GM23248 (cell line): ENCODE results near the gene MTCL1. TPM values are rescaled to one million over a fixed set of nuclear protein-coding genes. Genes with fewer than 3 reads are reported as not detected.

Experiments
- DNase-seq: peaks from one replicate; pipeline ENCODE4 v3.0.0-alpha.2; 2015
- H2AFZ ChIP-seq: fragments of 200-600 bp; sonication (generic); 2 replicates; pipeline ENCODE4 v1.6.1; 2016; ENCODE audit warnings: antibody characterized with exemption
- H3F3A ChIP-seq: fragments of 200-600 bp; sonication (generic); 2 replicates; pipeline ENCODE4 v1.6.1; 2016; ENCODE audit warnings: mild to moderate bottlenecking, antibody characterized with exemption, mixed run types; ENCODE audit not compliant: insufficient read depth
- H3K27ac ChIP-seq: fragments of 200-600 bp; sonication (generic); 2 replicates; pipeline ENCODE4 v1.5.1; 2016; ENCODE audit warnings: mild to moderate bottlenecking
- H3K27me3 ChIP-seq: fragments of 200-600 bp; sonication (generic); replicated peaks from 2 replicates; pipeline ENCODE4 v1.6.1; 2016; ENCODE audit warnings: mild to moderate bottlenecking; ENCODE audit not compliant: insufficient read depth
- H3K36me3 ChIP-seq: fragments of 200-600 bp; sonication (generic); 2 replicates; pipeline ENCODE4 v1.6.1; 2016; ENCODE audit warnings: low read depth, mild to moderate bottlenecking
- H3K4me1 ChIP-seq: fragments of 200-600 bp; sonication (generic); 2 replicates; pipeline ENCODE4 v1.6.1; 2016; ENCODE audit warnings: mild to moderate bottlenecking; ENCODE audit not compliant: insufficient read depth
- H3K4me2 ChIP-seq: fragments of 200-600 bp; sonication (generic); one replicate; pipeline ENCODE4 v1.6.1; 2016; ENCODE audit warnings: mild to moderate bottlenecking; ENCODE audit not compliant: unreplicated experiment
- H3K4me3 ChIP-seq: fragments of 200-600 bp; sonication (generic); 2 replicates; pipeline ENCODE4 v1.5.1; 2016; ENCODE audit warnings: mild to moderate bottlenecking
- H3K79me2 ChIP-seq: fragments of 200-600 bp; sonication (generic); 2 replicates; pipeline ENCODE4 v1.6.1; 2016; ENCODE audit warnings: mild to moderate bottlenecking; ENCODE audit not compliant: insufficient read depth
- H3K9ac ChIP-seq: fragments of 200-600 bp; sonication (generic); 2 replicates; pipeline ENCODE4 v1.6.1; 2016; ENCODE audit warnings: mild to moderate bottlenecking
- H3K9me2 ChIP-seq: fragments of 200-600 bp; sonication (generic); 2 replicates; pipeline ENCODE4 v1.6.1; 2016; ENCODE audit warnings: mixed run types, mild to moderate bottlenecking, moderate library complexity; ENCODE audit not compliant: insufficient read depth
- H3K9me3 ChIP-seq: fragments of 200-600 bp; sonication (generic); one replicate; pipeline ENCODE4 v1.6.1; 2017; ENCODE audit warnings: low read depth
- H4K20me1 ChIP-seq: fragments of 200-600 bp; sonication (generic); 2 replicates; pipeline ENCODE4 v1.6.0; 2016; ENCODE audit not compliant: insufficient read depth
- EZH2 ChIP-seq: fragments of 200-600 bp; sonication (generic); IDR thresholded peaks from 2 replicates; pipeline ENCODE4 v1.6.1; 2018; ENCODE audit warnings: antibody characterized with exemption, mild to moderate bottlenecking; ENCODE audit not compliant: insufficient read depth, poor library complexity, severe bottlenecking
- EZH2phosphoT487 ChIP-seq: fragments of 200-600 bp; sonication (generic); IDR thresholded peaks from 2 replicates; pipeline ENCODE4 v1.6.1; 2018; ENCODE audit warnings: antibody characterized with exemption, moderate library complexity, mild to moderate bottlenecking, low read depth; ENCODE audit not compliant: insufficient read depth
- WGBS, 2 experiments: methylation state at CpG; one replicate each; pipeline ENCODE4 v1.1.6; 2015 to 2017; ENCODE audit warnings: low lambda C conversion rate in 2 of 2, low coverage in 1 of 2; ENCODE audit errors: missing lambda C conversion rate in 2 of 2; 5-methylcytosine and 5-hydroxymethylcytosine counted together
- in situ Hi-C: fragments of 300-500 bp; cut with MboI; formaldehyde crosslinking; loops from 2 replicates; pipeline ENCODE4 v1.15.0; 2020
- polyA plus RNA-seq: library from polyadenylated mRNA; unstranded; fragments of >200 nt; fragmentation: Nextera tagmentation; extraction: Ambion mirVana; gene quantifications from 2 replicates; pipeline ENCODE4 v1.2.1, GENCODE V29; 2016
- total RNA-seq: library from RNA; depleted of rRNA; stranded (reverse); fragments of >200 nt; shearing (Covaris generic); gene quantifications from 2 replicates; pipeline ENCODE4 v1.2.3, GENCODE V29; 2014

Gene MTCL1
- total and polyA plus RNA-seq, 2 experiments from 2014 or later, result 10.3 to 36.9 TPM

- Histone ChIP-seq H2AFZ (no peak overlapping the region), H4K20me1 (no peaks in the 10 kb centered on the region), H3K27ac (no peak overlapping the region), H3F3A (peaks cover 20% of the 10 kb centered on the region), H3K4me2 (no peak overlapping the region), H3K4me3 (no peak overlapping the region), H3K9me2 (no peaks in the 10 kb centered on the region), H3K9ac (no peak overlapping the region), H3K27me3 (no peaks in the 10 kb centered on the region), H3K79me2 (peaks cover 23% of the 10 kb centered on the region), H3K9me3 (no peaks in the 10 kb centered on the region), H3K4me1 (peaks cover 24% of the 10 kb centered on the region), H3K36me3 (no peaks in the 10 kb centered on the region)
- in situ Hi-C loops, result no loop called here
- DNase-seq, result no peak
- TF ChIP-seq EZH2phosphoT487 (no peak), EZH2 (no peak)
- 81 to 90% methylated on average over 25 of the region's 25 CpGs for WGBS, 2 experiments
Measured at GRCh38 chr18:8703092-8703709, 2.2 kb upstream of the MTCL1 start.

DNA sequence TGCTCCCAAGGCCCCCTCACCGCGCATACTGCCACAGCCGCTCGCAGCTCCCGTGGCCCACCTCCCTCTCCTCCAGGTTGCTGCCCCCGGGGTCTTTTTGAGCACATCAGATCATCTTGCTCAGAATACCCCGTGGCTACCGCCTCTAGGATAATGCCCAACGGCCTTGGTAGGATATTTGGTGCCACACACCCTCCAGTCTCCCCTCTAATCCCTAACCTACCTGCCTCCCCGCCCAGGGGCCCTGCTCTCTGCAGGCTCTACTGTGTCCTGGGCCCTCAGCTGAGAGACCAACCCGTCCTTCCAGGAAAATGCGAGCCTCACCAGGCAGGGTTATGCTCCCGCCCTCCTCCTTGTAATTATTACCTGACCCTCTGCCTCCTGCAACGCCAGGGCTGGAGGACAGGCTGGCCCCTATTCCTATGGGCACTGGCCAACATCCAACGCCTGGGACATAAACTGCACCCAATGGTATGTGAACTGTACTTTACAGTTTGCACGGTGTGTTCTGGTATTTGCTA is 1.5 kb upstream of the MTCL1 start:
- 64% methylated on average over 16 of the region's 16 CpGs for WGBS, 2 experiments
- no peaks in the 10 kb centered on the region for H4K20me1 ChIP-seq
- peak overlapping the region; percentile 79 for H2AFZ ChIP-seq
- no peak for TF ChIP-seq EZH2phosphoT487
- TF ChIP-seq EZH2, result no peak
- peak overlapping the region; percentile 78 for H3K27ac ChIP-seq
- peak overlapping the region; percentile 77 for H3K9ac ChIP-seq
- H3K4me3 ChIP-seq, result peak overlapping the region; percentile 68
- DNase-seq, result no peak
- H3K79me2 ChIP-seq, result peaks cover 29% of the 10 kb centered on the region
- peak overlapping the region; percentile 81 for H3K4me2 ChIP-seq
- H3K9me3 ChIP-seq, result no peaks in the 10 kb centered on the region
- H3K4me1 ChIP-seq, result peaks cover 27% of the 10 kb centered on the region
- no peaks in the 10 kb centered on the region for H3K9me2 ChIP-seq
- in situ Hi-C loops, result no loop called here
- H3F3A ChIP-seq, result peaks cover 22% of the 10 kb centered on the region
- no peaks in the 10 kb centered on the region; the same call in 1 of the 2 replicates for H3K36me3 ChIP-seq
- no peaks in the 10 kb centered on the region for H3K27me3 ChIP-seq

DNA sequence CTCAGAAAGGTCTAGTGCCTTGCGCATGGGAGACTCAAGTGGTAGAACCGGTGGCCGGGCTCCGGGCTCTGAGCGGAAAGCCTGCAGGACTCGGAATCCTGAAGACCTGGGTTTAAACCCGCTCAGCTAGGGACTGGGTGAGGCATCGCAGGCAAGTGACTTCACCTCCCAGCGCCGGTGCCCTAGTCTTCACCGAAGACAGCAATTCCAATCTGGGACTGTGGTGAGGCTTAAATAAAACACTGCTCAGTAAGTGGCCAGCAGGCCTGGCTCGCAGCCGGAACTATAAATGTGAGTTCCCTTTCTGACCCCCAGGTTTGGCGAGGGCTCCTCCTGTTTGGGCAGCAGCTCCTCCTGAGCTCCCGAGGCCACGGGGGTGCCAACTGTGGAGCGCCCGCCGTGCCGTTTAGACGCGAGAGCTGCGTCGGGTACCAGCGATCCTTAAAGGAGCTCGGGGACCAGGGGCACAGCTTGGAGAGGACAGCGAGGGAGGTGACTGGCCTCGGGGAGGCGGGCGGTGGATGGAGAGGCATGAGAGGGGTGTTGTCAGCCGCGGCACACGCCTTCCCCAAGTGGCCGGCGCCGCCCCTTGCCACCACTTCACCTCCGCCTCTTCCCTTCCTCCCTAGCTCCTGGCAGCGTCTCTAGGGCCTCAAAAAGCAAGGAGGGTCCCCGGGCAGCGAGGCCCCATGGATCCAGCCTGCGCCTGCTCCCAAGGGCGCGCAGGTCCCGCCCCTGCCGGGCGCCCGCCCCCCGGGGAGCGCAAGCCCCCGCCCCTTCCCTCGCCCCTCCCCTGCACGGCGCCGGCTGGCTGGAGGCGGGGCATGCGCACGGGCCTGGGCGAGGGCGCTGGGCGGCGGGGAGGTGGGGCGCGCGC is 757 bp upstream of the MTCL1 start:
- H3K9ac ChIP-seq, result peak overlapping the region; percentile 77
- peak overlapping the region; percentile 79 for H2AFZ ChIP-seq
- H4K20me1 ChIP-seq, result no peaks in the 10 kb centered on the region
- TF ChIP-seq EZH2 (no peak), EZH2phosphoT487 (no peak)
- peak overlapping the region; percentile 81 for H3K4me2 ChIP-seq
- H3K79me2 ChIP-seq, result peaks cover 37% of the 10 kb centered on the region
- no peaks in the 10 kb centered on the region for H3K9me3 ChIP-seq
- no peaks in the 10 kb centered on the region; the same call in 1 of the 2 replicates for H3K36me3 ChIP-seq
- H3K27ac ChIP-seq, result peak overlapping the region; percentile 78
- in situ Hi-C loops, result no loop called here
- WGBS, 2 experiments, result 5 to 9% methylated on average over 38 to 49 of the region's 64 CpGs
- peak overlapping the region; percentile 68 for H3K4me3 ChIP-seq
- no peaks in the 10 kb centered on the region for H3K9me2 ChIP-seq
- peaks cover 26% of the 10 kb centered on the region for H3K4me1 ChIP-seq
- H3F3A ChIP-seq, result peaks cover 22% of the 10 kb centered on the region
- no peaks in the 10 kb centered on the region for H3K27me3 ChIP-seq
- peak; percentile 96 for DNase-seq

DNA sequence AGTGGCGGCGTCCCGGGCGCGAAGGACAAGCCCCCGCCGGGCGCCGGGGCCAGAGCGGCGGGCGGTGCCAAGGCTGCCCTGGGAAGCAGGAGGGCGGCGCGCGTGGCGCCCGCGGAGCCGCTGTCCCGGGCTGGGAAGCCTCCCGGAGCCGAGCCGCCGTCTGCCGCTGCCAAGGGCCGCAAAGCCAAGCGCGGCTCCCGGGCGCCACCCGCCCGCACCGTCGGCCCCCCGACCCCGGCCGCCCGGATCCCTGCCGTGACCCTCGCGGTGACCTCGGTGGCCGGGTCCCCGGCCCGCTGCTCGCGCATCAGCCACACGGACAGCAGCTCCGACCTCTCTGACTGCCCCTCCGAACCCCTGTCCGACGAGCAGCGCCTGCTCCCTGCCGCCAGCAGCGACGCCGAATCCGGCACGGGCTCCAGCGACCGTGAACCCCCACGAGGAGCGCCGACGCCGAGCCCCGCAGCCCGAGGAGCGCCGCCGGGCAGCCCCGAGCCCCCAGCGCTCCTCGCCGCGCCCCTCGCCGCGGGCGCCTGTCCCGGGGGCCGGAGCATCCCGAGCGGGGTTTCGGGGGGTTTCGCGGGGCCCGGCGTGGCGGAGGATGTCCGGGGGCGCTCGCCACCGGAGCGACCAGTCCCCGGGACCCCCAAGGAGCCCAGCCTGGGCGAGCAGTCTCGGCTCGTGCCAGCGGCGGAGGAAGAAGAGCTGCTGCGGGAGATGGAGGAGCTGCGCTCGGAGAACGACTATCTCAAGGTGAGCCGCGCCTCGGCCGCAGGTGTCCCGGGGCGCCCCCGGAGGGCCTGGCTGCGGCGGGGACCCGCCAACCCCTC is 820 bp downstream of the MTCL1 start:
- WGBS, 2 experiments, result 3 to 5% methylated on average over 25 to 86 of the region's 116 CpGs
- peak; percentile 65 for DNase-seq
- H2AFZ ChIP-seq, result no peak overlapping the region
- no peaks in the 10 kb centered on the region for H4K20me1 ChIP-seq
- no peaks in the 10 kb centered on the region for H3K27me3 ChIP-seq
- H3F3A ChIP-seq, result peaks cover 20% of the 10 kb centered on the region
- H3K4me1 ChIP-seq, result peaks cover 19% of the 10 kb centered on the region
- no peak for TF ChIP-seq EZH2phosphoT487
- TF ChIP-seq EZH2, result no peak
- peaks cover 47% of the 10 kb centered on the region for H3K79me2 ChIP-seq
- H3K27ac ChIP-seq, result peak overlapping the region; percentile 68
- no peaks in the 10 kb centered on the region for H3K9me3 ChIP-seq
- no peaks in the 10 kb centered on the region; the same call in 1 of the 2 replicates for H3K36me3 ChIP-seq
- peak overlapping the region; percentile 85 for H3K4me2 ChIP-seq
- H3K4me3 ChIP-seq, result peak overlapping the region; percentile 93
- H3K9ac ChIP-seq, result peak overlapping the region; percentile 86
- H3K9me2 ChIP-seq, result no peaks in the 10 kb centered on the region
- in situ Hi-C loops, result no loop called here
